Measurements from ENCODE around the gene RIMS4. TPM values are rescaled to one million over a fixed set of nuclear protein-coding genes. Genes with fewer than 3 reads are reported as not detected.
A peak's percentile ranks its signal among the peaks of the same experiment; 100 is the strongest.

The RIMS4 gene
- total RNA-seq, 2 experiments from 2014 or later, result not detected

- no peaks in the 10 kb centered on the region for H3K9me3 Mint-ChIP-seq
- TF ChIP-seq CTCF (IDR thresholded peaks at IDR 0.05), result no peak
- intact Hi-C loops (cut with DNase I, micrococcal nuclease), result loop anchor here in 1 of 2 experiments (5.0 kb wide), 1 partner anchor 119 kb away; no protein-coding TSS in a partner anchor
- no peak for DNase-seq
- no peak overlapping the region for H3K4me3 Mint-ChIP-seq
- ATAC-seq (ENCODE audit: poor library complexity), result no peak
- CTCF ChIA-PET, result interaction anchor here (1.3 kb wide), 1 partner anchor 10 kb away, joined by 7 read pairs; no protein-coding TSS in a partner anchor
- H3K4me3 ChIP-seq (ENCODE audit: low read length), result no peak overlapping the region
- H3K4me1 Mint-ChIP-seq (ENCODE audit: low read depth), result peaks cover 20% of the 10 kb centered on the region
- H3K27ac ChIP-seq (ENCODE audit: low read depth in 1 of 2, low read length in 2 of 2), result no peak overlapping the region
- no peaks in the 10 kb centered on the region for H3K36me3 ChIP-seq (ENCODE audit: insufficient read depth, low read length)
- H3K27me3 ChIP-seq (ENCODE audit: control insufficient read depth in 1 of 2, insufficient read depth in 2 of 2, low read length in 2 of 2), result peaks cover 17 to 30% of the 10 kb centered on the region in 2 experiments
- peaks cover 10% of the 10 kb centered on the region for H3K4me1 ChIP-seq (ENCODE audit: insufficient read depth, low read length)
- no peak overlapping the region for H3K27ac Mint-ChIP-seq
- peaks cover 37% of the 10 kb centered on the region for H3K27me3 Mint-ChIP-seq
- peaks cover 0 to 4% of the 10 kb centered on the region in 2 experiments for H3K9me3 ChIP-seq (ENCODE audit: control insufficient read depth in 1 of 2, insufficient read depth in 1 of 2, low read length in 2 of 2)
- POLR2A ChIA-PET, result no interaction called here
- H3K36me3 Mint-ChIP-seq (ENCODE audit: low read depth), result no peaks in the 10 kb centered on the region
These were observed 62.4 kb downstream of the RIMS4 start for GRCh38 chr20:44748005-44748370.

DNA sequence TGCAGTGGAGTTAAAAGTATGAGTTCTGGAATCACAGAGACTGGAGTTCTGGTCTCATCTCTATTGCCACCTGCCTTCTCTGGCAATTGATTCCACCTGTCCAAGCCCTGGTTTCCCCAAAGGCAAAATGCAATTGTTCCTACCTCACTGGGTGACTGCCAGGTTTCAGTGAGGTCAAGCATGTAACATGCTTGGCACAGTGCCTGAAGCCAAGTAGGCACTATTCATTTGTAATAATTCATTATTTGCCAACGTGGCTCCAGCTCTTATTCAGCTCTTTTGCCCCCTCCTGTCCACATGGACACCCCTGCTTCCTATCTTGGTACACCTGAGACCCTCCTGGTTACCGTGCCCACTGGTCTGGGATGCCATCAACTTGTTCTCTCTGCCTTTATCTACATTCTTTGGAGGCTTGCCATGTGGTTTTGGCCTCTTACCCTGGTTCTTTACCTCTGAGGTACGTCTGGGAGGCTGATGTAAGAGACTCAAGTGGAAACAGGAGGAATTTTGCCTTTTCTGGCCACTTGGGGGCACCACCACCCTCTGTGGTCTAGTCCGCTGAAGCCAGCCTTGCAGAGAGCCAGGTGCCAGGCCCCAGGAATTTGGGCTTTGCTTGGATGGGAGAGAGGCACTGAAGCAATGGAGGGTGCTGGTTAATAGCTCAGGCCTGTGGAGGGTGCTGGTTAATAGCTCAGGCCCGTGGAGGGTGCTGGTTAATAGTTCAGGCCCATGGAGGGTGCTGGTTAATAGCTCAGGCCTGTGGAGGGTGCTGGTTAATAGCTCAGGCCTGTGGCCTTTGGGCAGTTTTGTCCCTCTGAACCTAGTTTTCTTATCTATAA lies 63.0 kb downstream of the RIMS4 start:
- Histone ChIP-seq H3K4me1 (ENCODE audit: insufficient read depth, low read length) (peaks cover 10% of the 10 kb centered on the region), H3K36me3 (ENCODE audit: insufficient read depth, low read length) (no peaks in the 10 kb centered on the region), H3K9me3 (ENCODE audit: control insufficient read depth in 1 of 2, insufficient read depth in 1 of 2, low read length in 2 of 2) (peaks cover 0 to 4% of the 10 kb centered on the region in 2 experiments), H3K27ac (ENCODE audit: low read depth in 1 of 2, low read length in 2 of 2) (no peak overlapping the region), H3K27me3 (ENCODE audit: control insufficient read depth in 1 of 2, insufficient read depth in 2 of 2, low read length in 2 of 2) (peaks cover 17 to 30% of the 10 kb centered on the region in 2 experiments), H3K4me3 (ENCODE audit: low read length) (no peak overlapping the region)
- H3K27me3 Mint-ChIP-seq, result peaks cover 37% of the 10 kb centered on the region
- no peaks in the 10 kb centered on the region for H3K36me3 Mint-ChIP-seq (ENCODE audit: low read depth)
- DNase-seq (peak; percentile 22 to 74 (median 46)), ATAC-seq (ENCODE audit: poor library complexity) (peak; percentile 60)
- no peaks in the 10 kb centered on the region for H3K9me3 Mint-ChIP-seq
- H3K4me1 Mint-ChIP-seq (ENCODE audit: low read depth), result peaks cover 20% of the 10 kb centered on the region
- ChIA-PET CTCF (interaction anchor here (1.1 to 1.3 kb wide), 2 partner anchors 9 to 63 kb away, joined by 3 to 7 read pairs; no protein-coding TSS in a partner anchor), POLR2A (no interaction called here)
- H3K4me3 Mint-ChIP-seq, result peak overlapping the region; percentile 72
- TF ChIP-seq CTCF (IDR thresholded peaks at IDR 0.05), result peak; percentile 55
- no peak overlapping the region for H3K27ac Mint-ChIP-seq
- intact Hi-C loops (cut with DNase I, micrococcal nuclease), result loop anchor here (1.0 to 5.0 kb wide), 2 partner anchors 120 kb away; no protein-coding TSS in a partner anchor

DNA sequence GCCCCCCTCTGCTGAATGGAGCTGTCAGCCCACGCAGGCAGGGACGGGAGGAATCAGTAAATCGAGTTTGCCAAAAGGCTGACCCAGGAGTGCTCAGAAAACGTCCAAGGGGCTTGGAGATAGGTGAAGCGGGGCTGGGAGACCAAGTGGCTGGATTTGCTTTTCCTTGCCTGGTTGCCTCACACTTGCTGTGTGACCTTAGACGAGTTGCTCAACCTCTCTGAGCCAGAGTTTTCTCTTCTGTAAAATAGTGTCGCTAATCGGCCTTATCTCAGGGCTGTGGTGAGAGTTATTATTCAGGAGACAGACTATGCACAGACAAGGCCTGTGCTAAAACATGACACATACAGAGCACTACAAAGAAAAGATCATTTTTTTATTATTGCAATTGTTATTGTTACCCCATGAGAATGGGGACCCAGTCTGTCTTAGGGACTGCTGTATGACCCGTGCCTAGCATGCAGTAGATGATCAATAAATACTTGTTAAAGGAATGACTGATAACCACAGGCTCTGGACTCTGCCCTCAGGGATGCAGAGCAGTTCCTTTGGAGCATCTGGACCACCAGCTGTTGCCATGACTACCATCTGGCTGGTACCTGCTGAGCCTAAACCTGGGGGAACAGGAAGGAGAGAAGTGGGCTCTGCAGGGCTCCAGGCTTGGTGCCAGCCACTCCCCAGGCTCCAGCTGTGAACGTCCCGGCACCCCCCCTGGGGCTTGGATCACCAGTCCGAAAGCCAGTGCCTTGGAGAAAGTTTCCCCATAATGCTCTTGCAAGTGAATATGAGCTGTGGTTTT lies 63.8 kb downstream of the RIMS4 start:
- H3K27me3 ChIP-seq (ENCODE audit: control insufficient read depth in 1 of 2, insufficient read depth in 2 of 2, low read length in 2 of 2), result peaks cover 17 to 30% of the 10 kb centered on the region in 2 experiments
- DNase-seq, result no peak
- peaks cover 0 to 4% of the 10 kb centered on the region in 2 experiments for H3K9me3 ChIP-seq (ENCODE audit: control insufficient read depth in 1 of 2, insufficient read depth in 1 of 2, low read length in 2 of 2)
- H3K27me3 Mint-ChIP-seq, result peaks cover 41% of the 10 kb centered on the region
- peak overlapping the region; percentile 76 for H3K4me3 Mint-ChIP-seq
- H3K4me3 ChIP-seq (ENCODE audit: low read length), result peak overlapping the region; percentile 48
- H3K4me1 Mint-ChIP-seq (ENCODE audit: low read depth), result peaks cover 20% of the 10 kb centered on the region
- H3K9me3 Mint-ChIP-seq, result no peaks in the 10 kb centered on the region
- intact Hi-C loops (cut with DNase I, micrococcal nuclease), result loop anchor here (1.0 to 5.0 kb wide), 2 partner anchors 121 kb away; no protein-coding TSS in a partner anchor
- ChIA-PET POLR2A (interaction anchor here (0.7 kb wide), 1 partner anchor 57 kb away, joined by 3 read pairs; no protein-coding TSS in a partner anchor), CTCF (interaction anchor here (0.6 to 1.3 kb wide), 3 partner anchors 8 to 431 kb away, joined by 3 to 7 read pairs (median 3); no protein-coding TSS in a partner anchor)
- H3K36me3 Mint-ChIP-seq (ENCODE audit: low read depth), result no peaks in the 10 kb centered on the region
- ATAC-seq (ENCODE audit: poor library complexity), result no peak
- H3K4me1 ChIP-seq (ENCODE audit: insufficient read depth, low read length), result peaks cover 10% of the 10 kb centered on the region
- H3K27ac ChIP-seq (ENCODE audit: low read depth in 1 of 2, low read length in 2 of 2), result no peak overlapping the region
- H3K27ac Mint-ChIP-seq, result no peak overlapping the region
- H3K36me3 ChIP-seq (ENCODE audit: insufficient read depth, low read length), result no peaks in the 10 kb centered on the region
- TF ChIP-seq CTCF (IDR thresholded peaks at IDR 0.05), result no peak
